ENCODE data around the gene C16orf87.

The C16orf87 gene

DNA sequence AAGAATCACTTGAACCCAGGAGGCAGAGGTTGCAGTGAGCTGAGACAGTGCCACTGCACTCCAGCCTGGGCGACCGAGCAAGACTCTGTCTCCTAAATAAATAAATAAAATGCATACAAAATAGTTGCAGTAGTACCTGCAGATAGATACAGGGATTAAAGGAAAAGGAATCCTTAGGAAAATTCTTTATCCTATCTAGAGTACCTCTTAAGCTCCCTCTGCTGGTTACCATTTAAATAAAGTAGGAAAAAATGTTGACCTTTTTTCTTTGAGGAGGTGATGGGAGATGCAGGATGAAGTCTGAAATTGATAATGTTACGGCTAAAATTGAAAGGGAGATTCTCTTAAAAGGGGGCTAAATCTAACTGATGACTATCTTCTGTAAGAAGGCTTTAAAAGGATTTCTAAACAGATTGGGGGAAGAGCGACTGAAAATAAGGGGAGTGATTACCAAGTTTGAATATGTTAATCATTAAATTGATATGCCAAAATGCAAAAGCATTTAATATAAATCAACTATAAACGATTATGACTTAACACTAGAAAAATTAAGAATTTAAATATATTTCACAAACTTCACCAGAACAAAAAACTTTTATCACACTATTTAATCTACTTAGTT, 29.4 kb downstream of the C16orf87 start:
- no peak overlapping the region for H3K4me3 ChIP-seq (ENCODE audit: low read depth, low read length)
- no peak for DNase-seq (ENCODE audit: low read depth)
- TF ChIP-seq, protein P1, sequence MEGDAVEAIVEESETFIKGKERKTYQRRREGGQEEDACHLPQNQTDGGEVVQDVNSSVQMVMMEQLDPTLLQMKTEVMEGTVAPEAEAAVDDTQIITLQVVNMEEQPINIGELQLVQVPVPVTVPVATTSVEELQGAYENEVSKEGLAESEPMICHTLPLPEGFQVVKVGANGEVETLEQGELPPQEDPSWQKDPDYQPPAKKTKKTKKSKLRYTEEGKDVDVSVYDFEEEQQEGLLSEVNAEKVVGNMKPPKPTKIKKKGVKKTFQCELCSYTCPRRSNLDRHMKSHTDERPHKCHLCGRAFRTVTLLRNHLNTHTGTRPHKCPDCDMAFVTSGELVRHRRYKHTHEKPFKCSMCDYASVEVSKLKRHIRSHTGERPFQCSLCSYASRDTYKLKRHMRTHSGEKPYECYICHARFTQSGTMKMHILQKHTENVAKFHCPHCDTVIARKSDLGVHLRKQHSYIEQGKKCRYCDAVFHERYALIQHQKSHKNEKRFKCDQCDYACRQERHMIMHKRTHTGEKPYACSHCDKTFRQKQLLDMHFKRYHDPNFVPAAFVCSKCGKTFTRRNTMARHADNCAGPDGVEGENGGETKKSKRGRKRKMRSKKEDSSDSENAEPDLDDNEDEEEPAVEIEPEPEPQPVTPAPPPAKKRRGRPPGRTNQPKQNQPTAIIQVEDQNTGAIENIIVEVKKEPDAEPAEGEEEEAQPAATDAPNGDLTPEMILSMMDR (IDR thresholded peaks at IDR 0.05; ENCODE audit: insufficient read depth, low read depth, low read length, missing control alignments), result peak; percentile 17

DNA sequence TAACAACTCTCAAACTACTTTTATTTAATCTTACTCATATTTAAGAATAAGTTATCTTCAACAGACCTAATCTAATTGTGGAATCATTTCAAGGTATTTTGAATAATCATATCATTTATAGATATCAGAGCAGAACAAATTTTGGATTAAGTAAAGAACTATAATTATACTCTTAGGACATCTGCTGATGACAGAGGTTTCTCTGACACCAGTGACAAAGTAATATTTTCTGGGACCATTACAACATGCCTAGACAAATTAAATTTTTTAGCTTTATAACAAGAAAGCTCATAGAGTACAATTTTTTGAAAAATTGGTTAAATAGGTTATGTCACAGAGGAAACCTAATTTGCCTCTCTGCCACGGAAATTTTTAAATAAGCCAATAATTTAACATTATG, 30.5 kb downstream of the C16orf87 start:
- no peak for DNase-seq (ENCODE audit: low read depth)
- no peak overlapping the region for H3K4me3 ChIP-seq (ENCODE audit: low read depth, low read length)
- TF ChIP-seq, protein P1 (IDR thresholded peaks at IDR 0.05; ENCODE audit: insufficient read depth, low read depth, low read length, missing control alignments), result no peak

DNA sequence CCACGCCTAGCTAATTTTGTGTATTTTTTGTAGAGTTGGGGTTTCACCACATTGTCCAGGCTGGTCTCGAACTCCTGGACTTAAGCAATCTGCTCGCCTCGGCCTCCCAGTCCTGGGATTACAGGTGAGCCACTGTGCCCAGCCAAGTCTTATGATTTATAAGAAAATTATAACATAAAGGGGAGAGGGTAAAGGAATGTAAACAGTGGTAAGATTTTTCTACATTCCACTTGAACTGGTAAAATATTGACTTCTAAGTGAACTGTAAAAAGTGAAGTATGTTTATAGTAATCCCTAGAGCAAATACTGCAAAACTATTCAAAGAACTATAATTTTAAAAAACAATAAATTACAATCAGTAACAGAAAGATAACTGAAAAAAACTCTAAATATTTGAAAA, 33.5 kb downstream of the C16orf87 start:
- no peak for DNase-seq (ENCODE audit: low read depth)
- no peak overlapping the region for H3K4me3 ChIP-seq (ENCODE audit: low read depth, low read length)
- TF ChIP-seq, protein P1 (IDR thresholded peaks at IDR 0.05; ENCODE audit: insufficient read depth, low read depth, low read length, missing control alignments), result no peak

DNA sequence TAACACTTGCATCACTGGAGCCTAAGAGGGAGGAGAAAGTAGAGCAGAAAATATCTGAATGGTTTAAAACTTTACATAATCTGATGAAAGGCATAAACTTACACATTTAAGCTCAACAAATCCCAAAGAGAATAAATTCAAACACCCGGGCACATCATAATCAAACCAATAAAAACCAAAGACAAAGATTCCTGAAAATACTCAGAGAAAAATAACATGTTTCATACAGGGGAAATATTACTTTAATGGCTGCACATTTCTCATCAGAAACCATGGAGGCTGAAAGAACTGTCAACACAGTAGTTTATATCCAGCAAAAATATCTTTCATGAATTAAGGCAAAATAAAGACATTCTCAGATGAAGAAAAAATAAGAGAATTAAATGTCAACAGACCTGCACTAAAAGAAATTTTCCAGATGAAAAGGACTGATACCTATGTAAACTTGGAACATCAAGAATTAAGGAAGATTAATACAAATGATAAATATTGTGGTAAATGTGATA, 34.2 kb downstream of the C16orf87 start:
- DNase-seq (ENCODE audit: low read depth), result no peak
- TF ChIP-seq, protein P1 (IDR thresholded peaks at IDR 0.05; ENCODE audit: insufficient read depth, low read depth, low read length, missing control alignments), result no peak

DNA sequence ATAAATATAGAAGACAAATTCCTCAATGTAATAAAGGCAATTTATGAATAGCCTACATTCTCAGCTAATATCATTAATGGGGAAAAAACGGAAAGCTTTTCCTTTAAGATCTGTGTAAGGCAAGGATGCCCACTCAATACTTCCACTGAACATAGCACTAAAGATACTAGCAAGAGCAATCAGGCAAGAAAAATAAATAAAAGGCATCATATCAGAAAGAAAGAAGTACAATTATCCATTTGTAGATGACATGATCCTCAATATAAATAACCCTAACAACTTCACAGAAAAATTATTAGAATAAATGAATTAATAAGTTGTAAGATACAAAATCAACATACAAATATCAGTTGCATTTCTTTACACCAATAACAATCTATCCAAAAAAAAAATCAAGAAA, 37.1 kb downstream of the C16orf87 start:
- DNase-seq (ENCODE audit: low read depth), result no peak
- TF ChIP-seq, protein P1 (IDR thresholded peaks at IDR 0.05; ENCODE audit: insufficient read depth, low read depth, low read length, missing control alignments), result no peak
- H3K4me3 ChIP-seq (ENCODE audit: low read depth, low read length), result no peak overlapping the region

More for the DNA sequence above, 34.2 kb downstream of the C16orf87 start:
- H3K4me3 ChIP-seq (ENCODE audit: low read depth, low read length), result no peak overlapping the region

DNA sequence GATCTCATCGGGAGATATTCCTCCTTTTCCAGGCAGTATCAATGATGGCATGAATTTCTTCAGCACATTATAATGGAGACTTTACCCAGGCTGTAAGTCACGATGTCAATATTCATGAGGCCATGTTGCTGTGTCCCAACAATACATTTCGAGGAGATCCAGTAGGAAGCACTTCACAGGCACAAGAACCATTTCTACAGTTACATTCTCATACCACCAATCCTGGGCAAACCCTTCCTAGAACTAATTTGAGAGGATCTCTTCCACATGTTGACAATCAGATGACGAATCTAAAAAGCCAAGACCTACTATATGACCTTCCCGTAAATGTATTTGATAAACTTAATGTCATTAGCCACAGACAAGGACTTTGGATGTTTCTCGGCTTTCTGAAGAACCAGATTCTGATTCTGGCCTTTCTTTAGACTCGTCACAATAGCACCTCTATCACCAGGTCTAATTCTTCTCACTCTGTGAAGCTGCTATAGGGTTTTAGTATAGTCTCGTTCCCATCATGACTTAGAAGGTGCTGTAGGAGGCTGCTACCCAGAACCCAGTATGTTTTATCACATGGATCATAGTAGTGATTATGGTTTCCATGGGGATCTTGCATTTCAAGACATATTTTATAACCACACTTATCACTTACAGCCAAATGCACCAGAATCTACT, 40.2 kb downstream of the C16orf87 start:
- H3K4me3 ChIP-seq (ENCODE audit: low read depth, low read length), result peak overlapping the region; percentile 74
- no peak for DNase-seq (ENCODE audit: low read depth)
- TF ChIP-seq, protein P1 (IDR thresholded peaks at IDR 0.05; ENCODE audit: insufficient read depth, low read depth, low read length, missing control alignments), result no peak
